Measurements from ENCODE around the gene AP2B1. TPM values are rescaled to one million over a fixed set of nuclear protein-coding genes. Genes with fewer than 3 reads are reported as not detected.

AP2B1 gene
- total and polyA plus RNA-seq, 2 experiments from 2014 or later, result 76.1 to 87.0 TPM

DNA sequence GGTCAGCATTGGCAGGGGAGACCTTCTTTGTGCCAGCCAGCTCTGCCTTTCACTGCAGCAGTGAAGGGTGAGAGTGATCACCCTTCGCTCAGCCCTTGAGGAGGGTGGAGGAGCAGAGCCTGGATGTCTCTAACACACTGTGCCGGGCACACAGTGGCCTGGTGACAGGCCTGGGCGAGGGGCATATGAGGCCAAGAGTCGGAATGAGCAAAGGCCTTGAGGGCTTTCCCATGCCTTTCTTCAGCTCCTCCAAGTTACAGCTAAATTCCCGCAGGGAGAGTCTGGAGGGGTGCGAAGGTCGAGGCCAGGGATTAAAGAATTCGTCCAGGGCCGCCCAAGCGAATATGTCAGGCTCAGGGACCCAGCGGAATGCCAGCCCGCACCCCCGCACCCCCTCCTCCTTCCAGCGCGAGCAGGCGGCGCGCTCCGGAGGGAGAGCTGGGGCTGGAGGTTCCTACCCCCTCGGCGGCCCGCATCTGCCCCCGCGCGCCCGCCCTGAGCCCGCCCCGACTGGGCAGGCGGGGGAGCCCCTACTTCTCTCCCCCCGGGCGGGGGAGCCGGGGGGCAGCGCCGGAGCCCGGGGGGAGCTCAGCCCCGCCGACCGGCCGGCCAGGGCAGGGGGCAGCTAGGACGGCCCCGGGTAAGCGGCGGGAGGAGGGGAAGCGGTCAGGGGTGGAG is 144.3 kb downstream of the AP2B1 start, which contains the start of gene RASL10B:
RASL10B (plus strand) TSS at position 401 of the 678 bp plus-strand sequence. CDS start 3,546 bp downstream, outside the sequence.
- peak; percentile 70 for DNase-seq (ENCODE audit: low spot score)
- H3K4me1 ChIP-seq (ENCODE audit: insufficient read depth), result peaks cover 20% of the 10 kb centered on the region
- peak within 1 kb of the TSS; percentile 84 for H2AFZ ChIP-seq
- peak within 1 kb of the TSS; percentile 96 for H3K4me2 ChIP-seq
- no peaks in the 10 kb centered on the region for H3K9me3 ChIP-seq (ENCODE audit: low read depth)
- no peaks in the 10 kb centered on the region for H3K9me2 ChIP-seq (replicated peaks; ENCODE audit: insufficient read depth)
- WGBS (ENCODE audit: low lambda C conversion rate, missing lambda C conversion rate), result 10% methylated on average over 13 of the region's 44 CpGs
- H3K79me2 ChIP-seq, result no peaks in the 10 kb centered on the region
- TF ChIP-seq EZH2phosphoT487 (IDR thresholded peaks at IDR 0.05; ENCODE audit: low read depth, severe bottlenecking, unreplicated experiment) (no peak), EZH2 (IDR thresholded peaks at IDR 0.05; ENCODE audit: borderline replicate concordance) (no peak)
- TF ChIP-seq, protein P1, sequence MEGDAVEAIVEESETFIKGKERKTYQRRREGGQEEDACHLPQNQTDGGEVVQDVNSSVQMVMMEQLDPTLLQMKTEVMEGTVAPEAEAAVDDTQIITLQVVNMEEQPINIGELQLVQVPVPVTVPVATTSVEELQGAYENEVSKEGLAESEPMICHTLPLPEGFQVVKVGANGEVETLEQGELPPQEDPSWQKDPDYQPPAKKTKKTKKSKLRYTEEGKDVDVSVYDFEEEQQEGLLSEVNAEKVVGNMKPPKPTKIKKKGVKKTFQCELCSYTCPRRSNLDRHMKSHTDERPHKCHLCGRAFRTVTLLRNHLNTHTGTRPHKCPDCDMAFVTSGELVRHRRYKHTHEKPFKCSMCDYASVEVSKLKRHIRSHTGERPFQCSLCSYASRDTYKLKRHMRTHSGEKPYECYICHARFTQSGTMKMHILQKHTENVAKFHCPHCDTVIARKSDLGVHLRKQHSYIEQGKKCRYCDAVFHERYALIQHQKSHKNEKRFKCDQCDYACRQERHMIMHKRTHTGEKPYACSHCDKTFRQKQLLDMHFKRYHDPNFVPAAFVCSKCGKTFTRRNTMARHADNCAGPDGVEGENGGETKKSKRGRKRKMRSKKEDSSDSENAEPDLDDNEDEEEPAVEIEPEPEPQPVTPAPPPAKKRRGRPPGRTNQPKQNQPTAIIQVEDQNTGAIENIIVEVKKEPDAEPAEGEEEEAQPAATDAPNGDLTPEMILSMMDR (IDR thresholded peaks at IDR 0.05; ENCODE audit: poor library complexity), result no peak
- no peak within 1 kb of the TSS for H3K27ac ChIP-seq
- peak within 1 kb of the TSS; percentile 89 for H3K4me3 ChIP-seq
- no peaks in the 10 kb centered on the region for H4K20me1 ChIP-seq (ENCODE audit: insufficient read depth, poor library complexity, severe bottlenecking)
- no peaks in the 10 kb centered on the region for H3K27me3 ChIP-seq
- H3K36me3 ChIP-seq (replicated peaks; ENCODE audit: insufficient read depth, low read depth), result no peaks in the 10 kb centered on the region

DNA sequence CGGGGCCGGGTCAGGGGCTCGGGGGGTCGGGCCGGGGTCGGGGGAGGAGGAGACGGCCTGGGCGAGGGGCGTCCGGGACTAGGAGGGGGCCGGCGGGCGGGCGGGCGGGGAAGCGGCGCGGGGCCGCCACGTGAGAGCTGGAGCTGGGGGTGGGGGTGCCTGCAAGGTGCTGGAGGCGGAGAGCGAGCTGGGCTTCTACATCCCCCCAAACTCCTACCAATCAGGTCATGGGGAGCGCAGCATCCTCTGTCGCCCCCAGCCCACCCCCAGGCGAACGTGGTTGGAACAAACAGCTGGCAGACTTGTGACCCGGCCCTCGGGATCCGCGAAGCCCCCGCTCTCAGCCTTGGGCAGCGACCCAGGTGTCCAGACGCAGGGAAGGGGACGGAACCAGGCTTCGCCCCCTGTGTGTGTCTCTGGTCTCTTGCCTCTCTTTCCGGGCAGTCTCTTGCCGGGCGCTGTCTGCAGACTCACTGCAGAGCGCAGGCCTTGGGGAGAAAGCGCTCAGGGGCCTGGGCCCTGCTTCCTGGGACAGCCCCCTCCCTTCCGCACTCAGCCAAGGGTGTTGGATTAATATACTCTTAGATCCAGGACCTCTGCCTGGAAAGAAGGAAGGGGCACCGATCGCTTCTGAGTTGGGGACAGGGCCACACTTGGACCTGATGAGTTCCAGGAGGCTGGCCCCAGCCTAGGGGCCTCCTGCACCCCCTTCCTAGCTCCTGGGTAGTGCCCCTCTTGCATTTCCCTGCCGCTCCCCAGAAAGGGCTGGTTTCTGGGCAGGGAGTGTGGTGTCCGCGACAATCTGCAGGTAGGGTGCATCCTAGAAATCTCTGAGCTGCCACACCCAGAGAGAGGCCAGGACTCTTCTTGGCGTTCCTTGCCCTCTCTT is 145.0 kb downstream of the AP2B1 start:
- Histone ChIP-seq H3K27me3 (no peaks in the 10 kb centered on the region), H2AFZ (peak overlapping the region; percentile 84), H3K79me2 (no peaks in the 10 kb centered on the region), H3K4me1 (ENCODE audit: insufficient read depth) (peaks cover 12% of the 10 kb centered on the region), H3K4me3 (peak overlapping the region; percentile 89), H3K4me2 (peak overlapping the region; percentile 96), H3K27ac (no peak overlapping the region), H3K9me3 (ENCODE audit: low read depth) (no peaks in the 10 kb centered on the region), H3K9me2 (replicated peaks; ENCODE audit: insufficient read depth) (no peaks in the 10 kb centered on the region), H3K36me3 (replicated peaks; ENCODE audit: insufficient read depth, low read depth) (no peaks in the 10 kb centered on the region), H4K20me1 (ENCODE audit: insufficient read depth, poor library complexity, severe bottlenecking) (no peaks in the 10 kb centered on the region)
- DNase-seq (ENCODE audit: low spot score), result no peak
- WGBS (ENCODE audit: low lambda C conversion rate, missing lambda C conversion rate), result 16% methylated on average over 22 of the region's 47 CpGs
- no peak for TF ChIP-seq EZH2phosphoT487 (IDR thresholded peaks at IDR 0.05; ENCODE audit: low read depth, severe bottlenecking, unreplicated experiment)
- no peak for TF ChIP-seq EZH2 (IDR thresholded peaks at IDR 0.05; ENCODE audit: borderline replicate concordance)
- TF ChIP-seq, protein P1 (IDR thresholded peaks at IDR 0.05; ENCODE audit: poor library complexity), result no peak

DNA sequence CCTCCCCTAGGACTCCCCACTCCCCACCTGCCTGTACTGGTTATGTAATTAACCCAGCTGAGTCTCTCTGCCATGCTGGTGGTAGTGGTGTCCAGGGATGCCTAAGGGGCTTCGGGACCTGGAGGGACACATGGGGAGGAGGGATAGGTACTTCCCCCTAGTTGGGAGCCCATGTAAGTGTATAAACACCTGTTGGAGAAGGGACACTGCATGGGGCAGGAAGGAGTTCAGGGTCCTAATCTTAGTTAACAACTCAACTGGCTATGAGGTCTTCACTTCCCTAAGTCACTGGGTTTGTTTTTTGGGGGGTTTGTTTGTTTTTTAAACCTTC is 145.6 kb downstream of the AP2B1 start:
- 67% methylated on average over 1 of the region's 1 CpG for WGBS (ENCODE audit: low lambda C conversion rate, missing lambda C conversion rate)
- H4K20me1 ChIP-seq (ENCODE audit: insufficient read depth, poor library complexity, severe bottlenecking), result no peaks in the 10 kb centered on the region
- no peaks in the 10 kb centered on the region for H3K79me2 ChIP-seq
- H3K4me1 ChIP-seq (ENCODE audit: insufficient read depth), result peaks cover 6% of the 10 kb centered on the region
- TF ChIP-seq, protein P1 (IDR thresholded peaks at IDR 0.05; ENCODE audit: poor library complexity), result no peak
- TF ChIP-seq EZH2phosphoT487 (IDR thresholded peaks at IDR 0.05; ENCODE audit: low read depth, severe bottlenecking, unreplicated experiment) (no peak), EZH2 (IDR thresholded peaks at IDR 0.05; ENCODE audit: borderline replicate concordance) (no peak)
- no peaks in the 10 kb centered on the region for H3K27me3 ChIP-seq
- peak overlapping the region; percentile 96 for H3K4me2 ChIP-seq
- DNase-seq (ENCODE audit: low spot score), result no peak
- no peak overlapping the region for H3K4me3 ChIP-seq
- H2AFZ ChIP-seq, result no peak overlapping the region
- H3K27ac ChIP-seq, result no peak overlapping the region
- H3K9me3 ChIP-seq (ENCODE audit: low read depth), result no peaks in the 10 kb centered on the region
- H3K36me3 ChIP-seq (replicated peaks; ENCODE audit: insufficient read depth, low read depth), result no peaks in the 10 kb centered on the region
- no peaks in the 10 kb centered on the region for H3K9me2 ChIP-seq (replicated peaks; ENCODE audit: insufficient read depth)
